SU-DHL-6 (cell line): ENCODE measurements around the gene ZFP64.

Experiments used
- H2AFZ ChIP-seq: fragments of 200-600 bp; sonication (generic); 2 replicates; pipeline ENCODE4 v1.6.1; 2014; ENCODE audit warnings: low read depth, mild to moderate bottlenecking, moderate library complexity, mixed read lengths, antibody characterized with exemption, low read length; ENCODE audit not compliant: severe bottlenecking
- H3F3A ChIP-seq: fragments of 200-600 bp; shearing (Covaris generic); 2 replicates; pipeline ENCODE4 v1.6.0; 2016; ENCODE audit warnings: antibody characterized with exemption, mild to moderate bottlenecking; ENCODE audit not compliant: insufficient read depth
- H3K27ac ChIP-seq: fragments of 200-600 bp; sonication (generic); 2 replicates; pipeline ENCODE4 v1.5.1; 2016; ENCODE audit warnings: low read depth, mild to moderate bottlenecking, low read length, moderate library complexity, mixed read lengths
- H3K27me3 ChIP-seq: fragments of 200-600 bp; sonication (generic), shearing (Covaris generic); 2 replicates; pipeline ENCODE4 v1.6.0; 2014; ENCODE audit warnings: mild to moderate bottlenecking, low read length
- H3K36me3 ChIP-seq: fragments of 200-600 bp; sonication (generic); 2 replicates; pipeline ENCODE4 v1.6.1; 2014; ENCODE audit warnings: mild to moderate bottlenecking, low read length, mixed read lengths
- H3K4me2 ChIP-seq: fragments of 300-600, 200-600 bp; shearing (Covaris generic), sonication (generic); 2 replicates; pipeline ENCODE4 v1.6.0; 2014; ENCODE audit warnings: low read length, low read depth, mild to moderate bottlenecking; ENCODE audit not compliant: poor library complexity, severe bottlenecking
- H3K4me3 ChIP-seq: fragments of 200-600 bp; sonication (generic); 2 replicates; pipeline ENCODE4 v1.5.1; 2014; ENCODE audit warnings: antibody characterized with exemption, low read length, mild to moderate bottlenecking, mixed read lengths; ENCODE audit not compliant: insufficient read depth, poor library complexity, severe bottlenecking
- H3K79me2 ChIP-seq: fragments of 200-600 bp; sonication (generic); 2 replicates; pipeline ENCODE4 v1.6.1; 2014; ENCODE audit warnings: mild to moderate bottlenecking, low read length, moderate library complexity; ENCODE audit not compliant: insufficient read depth
- H3K9ac ChIP-seq: fragments of 200-600 bp; sonication (generic); 2 replicates; pipeline ENCODE4 v1.7.0; 2014; ENCODE audit warnings: mild to moderate bottlenecking, low read length
- H3K9me2 ChIP-seq: fragments of 200-600 bp; sonication (generic); replicated peaks from 2 replicates; pipeline ENCODE4 v1.6.1; 2014; ENCODE audit warnings: low read length; ENCODE audit not compliant: insufficient read depth
- H3K9me3 ChIP-seq: fragments of 200-600 bp; sonication (generic); 2 replicates; pipeline ENCODE4 v1.6.1; 2014; ENCODE audit warnings: low read length, mixed read lengths; ENCODE audit not compliant: insufficient read depth
- H4K20me1 ChIP-seq: fragments of 200-600 bp; sonication (generic); 2 replicates; pipeline ENCODE4 v1.6.1; 2014; ENCODE audit warnings: low read depth, mild to moderate bottlenecking, antibody characterized with exemption, low read length, moderate library complexity, mixed read lengths
- EZH2phosphoT487 ChIP-seq: fragments of 200-600 bp; sonication (generic), shearing (Covaris generic); conservative IDR thresholded peaks from 2 replicates; pipeline ENCODE4 v1.6.1; 2018; ENCODE audit warnings: mild to moderate bottlenecking, antibody characterized with exemption, low read length, moderate library complexity, mixed read lengths
- TF ChIP-seq, protein P1 (sequence below): fragments of 200-600 bp; sonication (generic); IDR thresholded peaks from one replicate; pipeline ENCODE4 v1.5.1; 2017; ENCODE audit warnings: antibody characterized with exemption, mild to moderate bottlenecking, low read length, moderate library complexity; ENCODE audit not compliant: insufficient read depth, poor library complexity, severe bottlenecking

Gene ZFP64

DNA sequence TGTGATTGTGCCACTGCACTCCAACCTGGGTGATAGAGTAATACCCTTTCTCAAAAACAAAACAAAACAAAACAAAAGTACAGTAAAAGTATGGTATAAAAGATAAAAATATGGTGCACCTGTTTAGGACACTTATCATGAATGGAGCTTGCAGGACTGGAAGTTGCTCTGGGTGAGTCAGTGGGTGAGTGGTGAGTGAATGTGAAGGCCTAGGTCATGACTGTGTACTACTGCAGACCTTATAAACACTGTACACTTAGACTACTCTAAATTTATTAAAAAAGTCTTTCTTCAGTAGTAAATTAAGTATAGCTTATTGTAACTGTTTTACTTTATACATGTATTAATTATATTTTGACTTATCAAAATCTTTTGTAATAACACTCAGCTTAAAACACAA, 46.0 kb downstream of the ZFP64 start:
- H3K9me2 ChIP-seq, result no peaks in the 10 kb centered on the region
- no peaks in the 10 kb centered on the region for H3K79me2 ChIP-seq
- H3K4me2 ChIP-seq, result no peak overlapping the region
- H3K4me3 ChIP-seq, result no peak overlapping the region
- H3K27ac ChIP-seq, result no peak overlapping the region
- H3F3A ChIP-seq, result no peaks in the 10 kb centered on the region
- H3K36me3 ChIP-seq, result no peaks in the 10 kb centered on the region
- H4K20me1 ChIP-seq, result no peaks in the 10 kb centered on the region
- H3K9ac ChIP-seq, result no peak overlapping the region
- no peaks in the 10 kb centered on the region for H3K27me3 ChIP-seq
- TF ChIP-seq EZH2phosphoT487, result no peak
- TF ChIP-seq, protein P1, sequence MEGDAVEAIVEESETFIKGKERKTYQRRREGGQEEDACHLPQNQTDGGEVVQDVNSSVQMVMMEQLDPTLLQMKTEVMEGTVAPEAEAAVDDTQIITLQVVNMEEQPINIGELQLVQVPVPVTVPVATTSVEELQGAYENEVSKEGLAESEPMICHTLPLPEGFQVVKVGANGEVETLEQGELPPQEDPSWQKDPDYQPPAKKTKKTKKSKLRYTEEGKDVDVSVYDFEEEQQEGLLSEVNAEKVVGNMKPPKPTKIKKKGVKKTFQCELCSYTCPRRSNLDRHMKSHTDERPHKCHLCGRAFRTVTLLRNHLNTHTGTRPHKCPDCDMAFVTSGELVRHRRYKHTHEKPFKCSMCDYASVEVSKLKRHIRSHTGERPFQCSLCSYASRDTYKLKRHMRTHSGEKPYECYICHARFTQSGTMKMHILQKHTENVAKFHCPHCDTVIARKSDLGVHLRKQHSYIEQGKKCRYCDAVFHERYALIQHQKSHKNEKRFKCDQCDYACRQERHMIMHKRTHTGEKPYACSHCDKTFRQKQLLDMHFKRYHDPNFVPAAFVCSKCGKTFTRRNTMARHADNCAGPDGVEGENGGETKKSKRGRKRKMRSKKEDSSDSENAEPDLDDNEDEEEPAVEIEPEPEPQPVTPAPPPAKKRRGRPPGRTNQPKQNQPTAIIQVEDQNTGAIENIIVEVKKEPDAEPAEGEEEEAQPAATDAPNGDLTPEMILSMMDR, result no peak
- H3K9me3 ChIP-seq, result no peaks in the 10 kb centered on the region
- H2AFZ ChIP-seq, result no peak overlapping the region

DNA sequence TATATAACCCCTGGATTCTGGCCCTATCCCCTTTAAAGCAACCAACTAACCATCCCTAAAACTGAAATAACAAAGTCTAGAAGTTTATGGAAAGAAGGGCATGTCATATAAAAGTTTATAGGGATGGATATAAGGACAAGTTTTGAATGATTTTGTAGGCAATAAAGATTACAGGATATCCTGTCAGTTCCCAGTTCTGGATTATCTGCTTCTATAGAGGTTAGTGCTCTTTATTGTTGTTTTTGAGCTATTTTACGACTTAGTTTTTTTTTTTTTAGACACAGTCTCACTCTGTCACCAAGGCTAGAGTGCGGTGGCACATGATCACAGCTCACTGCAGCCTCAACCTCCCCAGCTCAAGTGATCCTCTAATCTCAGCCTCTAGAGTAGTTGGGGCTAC, 48.3 kb downstream of the ZFP64 start:
- no peaks in the 10 kb centered on the region for H3K9me3 ChIP-seq
- H3K27ac ChIP-seq, result no peak overlapping the region
- TF ChIP-seq, protein P1, result no peak
- no peak for TF ChIP-seq EZH2phosphoT487
- no peak overlapping the region for H3K4me2 ChIP-seq
- no peaks in the 10 kb centered on the region for H3K9me2 ChIP-seq
- H3K36me3 ChIP-seq, result no peaks in the 10 kb centered on the region
- H3F3A ChIP-seq, result no peaks in the 10 kb centered on the region
- H3K79me2 ChIP-seq, result no peaks in the 10 kb centered on the region
- H3K9ac ChIP-seq, result no peak overlapping the region
- no peaks in the 10 kb centered on the region for H3K27me3 ChIP-seq
- H3K4me3 ChIP-seq, result no peak overlapping the region
- no peak overlapping the region for H2AFZ ChIP-seq
- H4K20me1 ChIP-seq, result no peaks in the 10 kb centered on the region

DNA sequence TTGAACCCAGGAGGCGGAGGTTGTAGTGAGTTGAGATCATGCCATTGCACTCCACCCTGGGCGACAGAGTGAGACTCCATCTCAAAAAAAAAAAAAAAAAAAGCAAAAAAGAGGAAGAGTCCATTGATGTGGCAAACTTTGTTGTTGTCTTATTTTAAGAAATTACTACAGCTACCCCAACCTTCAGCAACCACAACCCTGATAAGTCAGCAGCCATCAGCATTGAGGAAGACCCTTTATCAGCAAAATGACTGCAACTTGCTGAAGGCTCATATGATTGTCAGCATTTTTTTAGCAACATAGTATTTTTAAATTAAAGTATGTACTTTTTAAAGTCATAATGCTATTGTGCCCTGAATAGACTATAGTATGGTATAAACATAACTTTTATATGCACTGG, 48.8 kb downstream of the ZFP64 start:
- Histone ChIP-seq H3K27me3 (no peaks in the 10 kb centered on the region), H3K36me3 (no peaks in the 10 kb centered on the region), H2AFZ (no peak overlapping the region), H3K9me2 (no peaks in the 10 kb centered on the region), H3K4me2 (no peak overlapping the region), H3K79me2 (no peaks in the 10 kb centered on the region), H3K9me3 (no peaks in the 10 kb centered on the region), H3K9ac (no peak overlapping the region), H3K27ac (no peak overlapping the region), H4K20me1 (no peaks in the 10 kb centered on the region), H3F3A (no peaks in the 10 kb centered on the region), H3K4me3 (no peak overlapping the region)
- TF ChIP-seq EZH2phosphoT487, result no peak
- TF ChIP-seq, protein P1, result no peak

DNA sequence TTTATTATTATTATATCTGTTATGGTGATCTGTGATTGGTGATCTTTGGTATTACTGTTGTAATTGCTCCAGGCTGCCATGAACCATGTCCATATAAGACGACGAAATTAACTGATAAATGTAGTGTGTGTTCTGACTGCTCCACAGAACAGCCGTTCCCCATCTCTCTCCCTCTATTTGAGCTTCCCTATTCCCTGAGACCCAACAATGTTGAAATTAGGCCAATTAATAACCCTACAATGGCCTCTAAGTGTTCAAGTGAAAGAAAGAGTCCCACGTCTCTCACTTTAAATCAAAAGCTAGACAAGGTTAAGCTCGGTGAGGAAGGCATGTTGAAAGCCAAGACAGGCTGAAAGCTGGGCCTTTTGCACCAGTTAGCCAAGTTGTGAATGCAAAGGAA, 51.6 kb downstream of the ZFP64 start:
- H3K9ac ChIP-seq, result no peak overlapping the region
- no peak overlapping the region for H3K4me3 ChIP-seq
- H3K27me3 ChIP-seq, result no peaks in the 10 kb centered on the region
- H3K4me2 ChIP-seq, result no peak overlapping the region
- H4K20me1 ChIP-seq, result no peaks in the 10 kb centered on the region
- no peaks in the 10 kb centered on the region for H3F3A ChIP-seq
- H3K9me2 ChIP-seq, result no peaks in the 10 kb centered on the region
- TF ChIP-seq, protein P1, result no peak
- no peak for TF ChIP-seq EZH2phosphoT487
- no peaks in the 10 kb centered on the region for H3K79me2 ChIP-seq
- no peaks in the 10 kb centered on the region for H3K36me3 ChIP-seq
- no peak overlapping the region for H3K27ac ChIP-seq
- H2AFZ ChIP-seq, result no peak overlapping the region
- H3K9me3 ChIP-seq, result no peaks in the 10 kb centered on the region
